BJ (cell line): Measurements from ENCODE around the gene PKMYT1. TPM values are rescaled to one million over a fixed set of nuclear protein-coding genes. Genes with fewer than 3 reads are reported as not detected.

Experiments
- CTCF ChIA-PET: fragments of 350-600 bp; formaldehyde crosslinking; extraction: SDS; loops from one replicate; lab custom pipeline; 2021; ENCODE audit warnings: antibody characterized with exemption, inconsistent platforms; lab: Yijun Ruan, JAX
- POLR2A ChIA-PET: fragments of 300-600 bp; sonication (Branson Sonifier 250); formaldehyde crosslinking; extraction: SDS; loops from one replicate; lab custom pipeline; 2021; ENCODE audit warnings: antibody characterized with exemption; lab: Charles Lee
- DNase-seq: peaks from one replicate; pipeline ENCODE4 v3.0.0-alpha.2; 2011; ENCODE audit warnings: low read depth
- H3K27me3 ChIP-seq: 2 replicates; pipeline ENCODE4 v1.6.0; 2011; ENCODE audit warnings: low read length; ENCODE audit not compliant: control insufficient read depth, insufficient read depth
- H3K36me3 ChIP-seq: 2 replicates; pipeline ENCODE4 v1.5.1; 2011; ENCODE audit warnings: low read length; ENCODE audit not compliant: control insufficient read depth, insufficient read depth
- H3K4me3 ChIP-seq: 2 replicates; pipeline ENCODE4 v1.5.1; 2011; ENCODE audit warnings: low read depth, mild to moderate bottlenecking, control low read depth, low read length
- polyA plus RNA-seq: library from polyadenylated mRNA; depleted of rRNA; stranded (reverse); fragments of >200 nt; gene quantifications from 2 replicates; pipeline ENCODE4 v1.2.3, GENCODE V29; 2011
- TF ChIP-seq, protein P1 (sequence below): IDR thresholded peaks from 2 replicates; pipeline ENCODE4 v1.5.1; 2011; ENCODE audit warnings: low read depth, mild to moderate bottlenecking, control low read depth, inconsistent platforms, low read length, moderate library complexity; ENCODE audit not compliant: insufficient read depth

The PKMYT1 gene
- polyA plus RNA-seq, 1 experiment: 6.9 TPM

DNA sequence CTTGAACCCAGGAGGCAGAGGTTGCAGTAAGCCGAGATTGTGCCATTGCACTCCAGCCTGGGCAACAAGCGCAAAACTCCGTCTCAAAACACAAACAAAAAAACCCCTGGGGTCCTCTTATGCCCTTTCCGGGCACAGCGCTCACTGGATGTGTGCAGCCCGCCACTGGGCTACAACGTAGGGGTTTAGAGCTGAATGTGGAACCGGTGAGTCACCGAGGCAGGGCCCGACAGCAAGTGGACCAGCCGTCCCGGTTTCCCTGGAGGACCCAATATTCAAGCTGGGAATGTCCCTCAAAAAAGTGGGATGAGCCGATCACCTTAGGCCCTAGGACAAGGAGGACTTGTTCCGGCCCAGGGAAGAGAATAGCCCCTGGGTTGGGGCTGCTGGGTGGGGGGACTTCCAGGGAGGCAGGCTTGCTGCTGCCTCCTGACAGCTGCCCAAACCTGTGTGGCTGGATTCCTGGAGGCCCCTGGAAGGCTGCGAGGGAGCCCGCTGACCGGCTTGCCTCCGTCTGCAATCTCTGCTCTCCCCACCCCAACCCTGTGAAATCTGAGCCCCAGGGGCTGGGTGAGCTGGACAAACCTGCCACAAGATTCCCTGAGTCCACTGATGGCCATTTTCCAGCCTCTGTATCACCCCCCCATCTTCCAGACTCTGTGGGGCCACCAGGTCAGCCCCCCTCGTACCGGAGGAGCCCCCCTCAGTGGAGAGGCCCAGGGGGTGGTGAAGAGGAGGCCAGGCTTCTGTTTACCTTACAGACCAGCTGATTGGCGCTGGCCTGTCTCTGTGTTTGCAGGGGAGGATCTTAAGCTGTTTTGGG lies 29.5 kb upstream of the PKMYT1 start:
- Histone ChIP-seq H3K27me3 (peaks cover 5% of the 10 kb centered on the region), H3K4me3 (no peak overlapping the region), H3K36me3 (no peaks in the 10 kb centered on the region)
- TF ChIP-seq, protein P1, sequence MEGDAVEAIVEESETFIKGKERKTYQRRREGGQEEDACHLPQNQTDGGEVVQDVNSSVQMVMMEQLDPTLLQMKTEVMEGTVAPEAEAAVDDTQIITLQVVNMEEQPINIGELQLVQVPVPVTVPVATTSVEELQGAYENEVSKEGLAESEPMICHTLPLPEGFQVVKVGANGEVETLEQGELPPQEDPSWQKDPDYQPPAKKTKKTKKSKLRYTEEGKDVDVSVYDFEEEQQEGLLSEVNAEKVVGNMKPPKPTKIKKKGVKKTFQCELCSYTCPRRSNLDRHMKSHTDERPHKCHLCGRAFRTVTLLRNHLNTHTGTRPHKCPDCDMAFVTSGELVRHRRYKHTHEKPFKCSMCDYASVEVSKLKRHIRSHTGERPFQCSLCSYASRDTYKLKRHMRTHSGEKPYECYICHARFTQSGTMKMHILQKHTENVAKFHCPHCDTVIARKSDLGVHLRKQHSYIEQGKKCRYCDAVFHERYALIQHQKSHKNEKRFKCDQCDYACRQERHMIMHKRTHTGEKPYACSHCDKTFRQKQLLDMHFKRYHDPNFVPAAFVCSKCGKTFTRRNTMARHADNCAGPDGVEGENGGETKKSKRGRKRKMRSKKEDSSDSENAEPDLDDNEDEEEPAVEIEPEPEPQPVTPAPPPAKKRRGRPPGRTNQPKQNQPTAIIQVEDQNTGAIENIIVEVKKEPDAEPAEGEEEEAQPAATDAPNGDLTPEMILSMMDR: no peak
- ChIA-PET POLR2A (no interaction called here), CTCF (interaction anchor here (0.6 to 3.2 kb wide), 6 partner anchors 9 to 671 kb away, joined by 3 to 15 read pairs (median 5); partner anchors contain the start of gene TNFRSF12A)
- DNase-seq: no peak

DNA sequence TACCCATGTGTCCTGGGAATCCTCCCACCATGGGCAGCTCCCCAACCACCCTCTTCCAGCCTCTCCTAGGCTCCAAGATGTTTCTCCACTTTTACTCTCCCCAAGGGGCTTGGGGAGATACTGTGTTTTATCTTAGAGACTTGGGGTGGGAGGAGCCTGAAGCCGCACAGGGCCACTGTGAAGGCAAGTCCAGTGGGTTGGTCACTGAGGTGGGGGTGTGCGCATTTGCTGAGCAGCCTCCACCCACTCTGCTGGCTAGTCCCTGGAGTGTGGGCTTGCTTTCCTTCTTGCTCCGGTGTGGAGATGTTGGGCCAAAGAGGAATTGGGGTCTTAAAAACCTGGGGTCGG lies 28.4 kb upstream of the PKMYT1 start:
- DNase-seq: no peak
- ChIA-PET POLR2A (no interaction called here), CTCF (interaction anchor here (1.1 to 2.5 kb wide), 2 partner anchors 23 to 47 kb away, joined by 3 to 11 read pairs; no protein-coding TSS in a partner anchor)
- Histone ChIP-seq H3K36me3 (no peaks in the 10 kb centered on the region), H3K27me3 (peaks cover 5% of the 10 kb centered on the region), H3K4me3 (no peak overlapping the region)
- TF ChIP-seq, protein P1: no peak

DNA sequence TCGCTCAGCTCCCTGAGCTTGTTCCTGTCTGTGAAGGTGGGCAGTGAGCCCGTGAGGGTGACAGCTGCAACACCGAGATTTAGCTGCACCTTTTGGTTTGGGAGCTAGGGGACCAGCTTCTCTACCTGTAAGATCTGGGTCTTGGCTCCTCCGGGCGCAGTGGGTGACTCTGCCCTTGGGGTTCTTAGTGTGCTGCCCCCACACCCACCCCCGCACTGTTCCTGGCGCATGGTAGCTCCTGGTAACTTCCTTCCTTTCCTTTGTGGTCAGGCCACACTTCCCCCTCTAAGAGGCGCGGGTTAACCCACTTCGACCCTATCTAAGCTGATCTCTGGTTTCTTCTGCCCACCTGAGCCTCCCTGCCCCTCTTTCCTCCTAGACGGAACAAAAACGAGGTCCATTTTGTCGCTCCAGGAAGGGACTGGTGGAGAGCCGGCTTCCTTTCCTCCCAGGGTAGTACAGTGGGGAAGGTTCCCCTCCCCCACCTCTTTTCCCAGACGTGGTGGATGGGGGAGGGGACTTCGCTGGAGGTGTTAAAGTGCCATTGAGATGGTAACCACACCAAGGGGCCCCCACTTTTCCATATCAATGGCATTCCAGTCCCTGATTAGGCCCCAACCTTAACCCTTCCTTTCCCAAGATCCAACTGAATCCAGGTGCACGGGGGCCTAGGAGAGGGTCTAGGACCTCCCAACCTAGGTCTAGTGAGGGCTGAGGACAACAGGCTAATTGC lies 27.9 kb upstream of the PKMYT1 start:
- Histone ChIP-seq H3K36me3 (no peaks in the 10 kb centered on the region), H3K27me3 (peaks cover 5% of the 10 kb centered on the region), H3K4me3 (no peak overlapping the region)
- TF ChIP-seq, protein P1: no peak
- POLR2A ChIA-PET: interaction anchor here (0.7 kb wide), 1 partner anchor 13 kb away, joined by 3 read pairs; no protein-coding TSS in a partner anchor
- CTCF ChIA-PET: interaction anchor here (0.8 to 2.5 kb wide), 4 partner anchors 12 to 46 kb away, joined by 3 to 11 read pairs (median 3); partner anchors contain the start of gene TNFRSF12A
- DNase-seq: no peak

DNA sequence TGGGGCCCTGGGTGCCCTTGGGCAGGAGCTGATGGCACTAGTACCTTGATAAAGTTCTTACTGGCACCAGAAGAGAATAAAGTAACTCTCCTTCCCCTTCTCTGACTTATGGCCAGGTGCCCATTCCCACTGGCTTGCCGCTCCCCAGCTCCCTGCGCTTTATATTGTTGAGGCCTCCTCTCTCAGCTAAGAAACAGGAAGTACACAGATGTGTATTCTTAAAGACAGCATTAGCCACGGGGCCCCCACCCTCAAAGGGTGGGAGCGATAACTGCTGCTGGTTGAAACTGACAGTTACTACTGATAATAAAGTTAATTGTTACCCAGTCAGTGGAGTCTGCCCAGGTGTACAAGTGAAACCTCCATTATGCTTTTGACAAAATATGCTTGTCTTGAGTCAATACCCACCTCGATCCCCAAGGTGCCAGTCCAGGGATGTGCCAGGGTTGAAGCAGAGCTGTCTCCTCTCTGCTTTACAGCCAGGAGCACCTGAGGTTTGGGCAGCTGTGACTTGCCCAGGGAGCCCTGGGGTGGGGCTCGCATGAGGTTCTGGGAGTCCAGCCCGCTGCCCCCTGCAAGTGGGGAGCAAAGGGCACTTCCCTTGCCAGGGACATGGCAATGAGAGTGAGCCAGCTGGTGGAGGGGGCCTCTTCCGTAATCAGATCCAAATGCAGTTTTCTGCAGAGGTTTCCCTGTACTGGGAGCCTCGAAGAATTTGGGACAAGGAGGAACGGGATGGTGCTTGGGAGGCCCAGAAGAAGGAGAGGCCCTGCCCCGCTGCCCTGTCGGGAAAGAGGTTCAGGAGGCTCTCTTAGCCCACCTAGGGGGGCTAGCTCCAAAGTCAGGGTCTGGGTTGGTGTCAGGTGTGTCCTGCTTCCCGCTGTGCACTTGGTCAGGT lies 27.1 kb upstream of the PKMYT1 start:
- CTCF ChIA-PET: interaction anchor here (0.8 to 2.5 kb wide), 4 partner anchors 13 to 45 kb away, joined by 3 to 11 read pairs (median 3); partner anchors contain the start of gene TNFRSF12A

More for the DNA sequence above, 27.1 kb upstream of the PKMYT1 start:
- Histone ChIP-seq H3K4me3 (no peak overlapping the region), H3K36me3 (no peaks in the 10 kb centered on the region), H3K27me3 (peaks cover 3% of the 10 kb centered on the region)
- POLR2A ChIA-PET: interaction anchor here (0.7 kb wide), 1 partner anchor 14 kb away, joined by 3 read pairs; no protein-coding TSS in a partner anchor
- DNase-seq: no peak
- TF ChIP-seq, protein P1: no peak
